Measurements from ENCODE around the gene CCDC33. TPM values are rescaled to one million over a fixed set of nuclear protein-coding genes. Genes with fewer than 3 reads are reported as not detected.

Gene CCDC33
- total and polyA plus RNA-seq, 2 donors from 2014 or later: 0.63 TPM; not detected in 1

DNA sequence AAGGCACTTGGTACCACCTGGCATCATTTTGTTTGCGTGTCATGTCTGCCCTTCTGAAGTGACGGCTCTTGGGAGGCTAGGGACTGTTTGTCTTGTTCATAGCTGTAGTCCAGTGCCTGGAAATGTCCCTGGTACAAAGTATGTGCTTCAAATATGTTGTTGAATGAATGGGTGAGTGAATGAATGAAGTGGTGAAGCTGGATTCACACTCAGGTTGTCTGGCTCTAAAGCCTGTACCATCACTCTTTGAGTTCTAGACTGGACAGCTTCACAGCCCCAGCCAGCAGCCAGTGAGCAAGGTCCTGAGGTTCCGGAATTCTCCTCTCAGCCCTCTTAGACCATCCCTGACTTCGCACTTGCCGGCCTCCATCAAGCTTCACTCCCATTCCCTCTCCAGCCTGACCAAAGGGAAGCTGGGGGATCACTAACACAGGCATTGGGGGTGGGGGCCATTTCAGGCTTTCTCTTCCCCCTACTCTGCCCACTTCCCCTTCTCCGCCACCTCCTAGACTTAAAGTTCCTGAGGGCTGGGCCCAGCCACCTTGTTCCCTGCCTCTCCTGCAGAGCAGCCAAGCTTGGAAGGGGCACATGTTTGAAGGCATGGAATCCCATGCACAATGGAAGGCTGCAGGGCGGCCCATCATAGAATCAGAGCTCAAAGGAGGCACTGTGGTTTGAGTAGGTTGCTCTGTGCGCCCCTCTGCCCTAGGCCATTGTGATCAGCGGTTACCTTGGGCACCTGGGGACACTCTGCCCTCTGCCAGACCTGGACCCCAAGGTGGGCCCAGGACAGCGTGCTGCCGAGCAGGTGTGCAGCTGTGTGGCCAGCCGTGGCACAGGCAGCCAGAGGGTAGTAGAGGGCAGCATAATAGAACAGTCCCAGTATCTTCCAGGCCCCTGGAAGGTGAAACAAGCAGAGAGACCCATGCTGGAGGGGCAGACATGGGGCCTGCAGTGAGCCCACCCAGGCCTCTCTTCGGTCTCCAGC is 41.3 kb upstream of the CCDC33 start:
- FAIRE-seq (no peak), DNase-seq (peak in 1 of 5 donors; percentile 59)
- Histone ChIP-seq H3K9ac (ENCODE audit: low read length in 3 of 3) (no peak overlapping the region), H3K27ac (ENCODE audit: low read depth in 2 of 2, low read length in 2 of 2) (no peak overlapping the region), H3K4me1 (ENCODE audit: control insufficient read depth in 2 of 3, insufficient read depth in 2 of 3, low read depth in 1 of 3, low read length in 3 of 3) (peaks cover 0 to 3% (median 0%) of the 10 kb centered on the region in 3 donors), H3K27me3 (ENCODE audit: control insufficient read depth, insufficient read depth, low read length) (no peaks in the 10 kb centered on the region), H3K4me3 (ENCODE audit: low read length in 3 of 3) (no peak overlapping the region), H3K9me3 (ENCODE audit: control insufficient read depth in 2 of 3, insufficient read depth in 1 of 3, low read length in 3 of 3) (no peaks in the 10 kb centered on the region), H3K36me3 (ENCODE audit: control insufficient read depth in 2 of 3, insufficient read depth in 3 of 3, low read length in 3 of 3) (no peaks in the 10 kb centered on the region)
- intact Hi-C loops (cut with DNase I): no loop called here
- TF ChIP-seq, protein P1, sequence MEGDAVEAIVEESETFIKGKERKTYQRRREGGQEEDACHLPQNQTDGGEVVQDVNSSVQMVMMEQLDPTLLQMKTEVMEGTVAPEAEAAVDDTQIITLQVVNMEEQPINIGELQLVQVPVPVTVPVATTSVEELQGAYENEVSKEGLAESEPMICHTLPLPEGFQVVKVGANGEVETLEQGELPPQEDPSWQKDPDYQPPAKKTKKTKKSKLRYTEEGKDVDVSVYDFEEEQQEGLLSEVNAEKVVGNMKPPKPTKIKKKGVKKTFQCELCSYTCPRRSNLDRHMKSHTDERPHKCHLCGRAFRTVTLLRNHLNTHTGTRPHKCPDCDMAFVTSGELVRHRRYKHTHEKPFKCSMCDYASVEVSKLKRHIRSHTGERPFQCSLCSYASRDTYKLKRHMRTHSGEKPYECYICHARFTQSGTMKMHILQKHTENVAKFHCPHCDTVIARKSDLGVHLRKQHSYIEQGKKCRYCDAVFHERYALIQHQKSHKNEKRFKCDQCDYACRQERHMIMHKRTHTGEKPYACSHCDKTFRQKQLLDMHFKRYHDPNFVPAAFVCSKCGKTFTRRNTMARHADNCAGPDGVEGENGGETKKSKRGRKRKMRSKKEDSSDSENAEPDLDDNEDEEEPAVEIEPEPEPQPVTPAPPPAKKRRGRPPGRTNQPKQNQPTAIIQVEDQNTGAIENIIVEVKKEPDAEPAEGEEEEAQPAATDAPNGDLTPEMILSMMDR (IDR thresholded peaks at IDR 0.05; ENCODE audit: borderline replicate concordance, extremely low read depth, insufficient read depth): no peak

DNA sequence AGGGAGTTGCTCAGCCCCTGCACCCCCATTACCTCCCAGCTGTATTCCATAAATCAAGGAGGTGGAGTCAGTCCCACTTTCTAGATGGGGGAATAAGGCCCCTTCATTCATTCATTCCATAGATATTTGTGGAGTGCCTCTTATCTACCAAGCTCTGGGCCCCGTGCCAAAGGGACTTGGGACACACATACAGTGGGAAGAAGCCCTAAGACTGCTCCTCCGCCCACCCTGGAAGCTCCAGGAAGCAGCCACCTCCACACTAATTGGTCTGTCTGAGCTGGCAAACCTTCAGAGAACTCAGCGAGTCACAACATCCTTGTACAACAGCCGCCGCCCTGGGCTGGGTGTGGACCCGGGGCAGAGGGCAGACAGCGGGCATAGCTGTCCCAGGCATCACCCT is 40.0 kb upstream of the CCDC33 start:
- Histone ChIP-seq H3K27ac (ENCODE audit: low read depth in 2 of 2, low read length in 2 of 2) (no peak overlapping the region), H3K27me3 (ENCODE audit: control insufficient read depth, insufficient read depth, low read length) (no peaks in the 10 kb centered on the region), H3K4me3 (ENCODE audit: low read length in 3 of 3) (no peak overlapping the region), H3K36me3 (ENCODE audit: control insufficient read depth in 2 of 3, insufficient read depth in 3 of 3, low read length in 3 of 3) (no peaks in the 10 kb centered on the region), H3K9me3 (ENCODE audit: control insufficient read depth in 2 of 3, insufficient read depth in 1 of 3, low read length in 3 of 3) (no peaks in the 10 kb centered on the region), H3K4me1 (ENCODE audit: control insufficient read depth in 2 of 3, insufficient read depth in 2 of 3, low read depth in 1 of 3, low read length in 3 of 3) (peaks cover 0 to 3% (median 0%) of the 10 kb centered on the region in 3 donors), H3K9ac (ENCODE audit: low read length in 3 of 3) (no peak overlapping the region)
- FAIRE-seq (no peak), DNase-seq (peak in 2 of 5 donors; percentile 83 to 87)
- TF ChIP-seq, protein P1 (IDR thresholded peaks at IDR 0.05; ENCODE audit: borderline replicate concordance, extremely low read depth, insufficient read depth): no peak
- intact Hi-C loops (cut with DNase I): no loop called here

DNA sequence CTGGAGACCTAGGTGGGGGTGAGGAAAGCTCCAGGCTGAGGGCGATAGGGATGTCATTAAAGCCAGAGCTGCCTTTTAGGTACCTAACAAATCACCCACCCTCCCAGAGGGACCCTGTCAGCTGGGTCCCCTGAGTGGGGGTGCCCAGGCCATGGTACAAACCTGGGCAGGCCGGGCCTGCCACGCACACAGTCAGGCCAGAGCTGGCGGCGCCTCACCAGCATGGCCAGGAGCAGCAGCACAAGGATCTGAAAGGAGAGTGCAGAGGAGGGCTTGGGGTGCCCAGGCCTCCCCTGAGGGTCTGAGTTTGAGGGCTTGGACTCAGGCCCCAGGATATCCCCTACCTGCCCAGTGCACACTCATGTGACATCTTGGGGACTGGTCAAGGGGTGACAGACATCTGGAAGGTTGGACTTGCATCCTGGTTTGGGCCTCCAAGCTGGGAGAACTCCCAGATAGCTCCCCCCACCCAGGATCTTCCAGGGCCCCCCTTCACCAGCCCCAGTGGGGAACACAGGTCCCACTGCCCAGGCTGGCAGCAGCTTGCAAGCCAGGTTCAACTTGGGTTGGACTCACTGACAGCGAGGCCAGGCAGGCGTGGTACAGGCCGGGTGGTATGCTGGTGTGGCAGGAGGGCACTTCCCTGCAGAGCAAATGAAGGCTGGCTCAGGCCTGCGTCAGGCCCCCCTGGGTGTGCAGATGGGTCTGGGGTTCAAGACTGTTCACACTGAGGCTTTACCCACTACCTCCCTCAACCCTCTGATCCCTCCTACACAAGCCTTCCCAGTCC is 38.8 kb upstream of the CCDC33 start:
- DNase-seq: no peak
- TF ChIP-seq, protein P1 (IDR thresholded peaks at IDR 0.05; ENCODE audit: borderline replicate concordance, extremely low read depth, insufficient read depth): no peak
- H3K27me3 ChIP-seq (ENCODE audit: control insufficient read depth, insufficient read depth, low read length): no peaks in the 10 kb centered on the region
- H3K9me3 ChIP-seq (ENCODE audit: control insufficient read depth in 2 of 3, insufficient read depth in 1 of 3, low read length in 3 of 3): no peaks in the 10 kb centered on the region
- H3K4me1 ChIP-seq (ENCODE audit: control insufficient read depth in 2 of 3, insufficient read depth in 2 of 3, low read depth in 1 of 3, low read length in 3 of 3): peaks cover 0 to 3% (median 3%) of the 10 kb centered on the region in 3 donors
- no peak overlapping the region for H3K27ac ChIP-seq (ENCODE audit: low read depth in 2 of 2, low read length in 2 of 2)
- intact Hi-C loops (cut with DNase I): no loop called here
- no peak for FAIRE-seq
- H3K4me3 ChIP-seq (ENCODE audit: low read length in 3 of 3): no peak overlapping the region
- H3K36me3 ChIP-seq (ENCODE audit: control insufficient read depth in 2 of 3, insufficient read depth in 3 of 3, low read length in 3 of 3): no peaks in the 10 kb centered on the region
- no peak overlapping the region for H3K9ac ChIP-seq (ENCODE audit: low read length in 3 of 3)
